COLO668 (cell line): ENCODE data around the gene CABYR.
A peak's percentile ranks its signal among the peaks of the same experiment; 100 is the strongest.

Experiments
- DNase-seq: peaks from one replicate; lab custom pipeline; 2025; ENCODE audit not compliant: unreplicated experiment; lab: John Stamatoyannopoulos, UW

CABYR gene

GRCh38 chr18:24138789-24139616 lies at the start of gene CABYR:
TSS of gene CABYR (plus strand) at chr18:24139062. CDS start at chr18:24143115, 4,053 bp downstream.
- peak; percentile 82 for DNase-seq

- no peak for DNase-seq
These were observed 49.8 kb upstream of the CABYR start for GRCh38 chr18:24089076-24089475.

- DNase-seq: no peak
These were observed 49.1 kb upstream of the CABYR start for GRCh38 chr18:24089515-24090337.

GRCh38 chr18:24090876-24091275 lies 48.0 kb upstream of the CABYR start:
- no peak for DNase-seq

- DNase-seq: no peak
These were observed 44.3 kb upstream of the CABYR start for GRCh38 chr18:24094561-24094960.

- DNase-seq: no peak
These were observed 42.9 kb upstream of the CABYR start for GRCh38 chr18:24095976-24096375.

- no peak for DNase-seq
These were observed 35.4 kb upstream of the CABYR start for GRCh38 chr18:24103320-24104021.

GRCh38 chr18:24104486-24104885 lies 34.4 kb upstream of the CABYR start:
- DNase-seq: no peak

GRCh38 chr18:24108641-24109040 lies 30.2 kb upstream of the CABYR start:
- no peak for DNase-seq

GRCh38 chr18:24111936-24112335 lies 26.9 kb upstream of the CABYR start:
- no peak for DNase-seq

GRCh38 chr18:24112464-24112863 lies 26.4 kb upstream of the CABYR start:
- no peak for DNase-seq

GRCh38 chr18:24112874-24113615 lies 25.8 kb upstream of the CABYR start:
- peak; percentile 85 for DNase-seq

- DNase-seq: no peak
These were observed 23.8 kb upstream of the CABYR start for GRCh38 chr18:24114924-24115549.

GRCh38 chr18:24115628-24116027 lies 23.2 kb upstream of the CABYR start:
- no peak for DNase-seq

- DNase-seq: peak; percentile 86
These were observed 19.9 kb upstream of the CABYR start for GRCh38 chr18:24118750-24119577.

- DNase-seq: no peak
These were observed 18.2 kb upstream of the CABYR start for GRCh38 chr18:24120676-24121075.

GRCh38 chr18:24121625-24122024 lies 17.2 kb upstream of the CABYR start:
- DNase-seq: no peak

- DNase-seq: no peak
These were observed 12.5 kb upstream of the CABYR start for GRCh38 chr18:24126155-24126961.

GRCh38 chr18:24127735-24128134 lies 11.1 kb upstream of the CABYR start:
- no peak for DNase-seq
